H1 (cell line): ENCODE results near the gene RPS6KA2. TPM values are rescaled to one million over a fixed set of nuclear protein-coding genes. Genes with fewer than 3 reads are reported as not detected.

Experiments used
- CTCF ChIA-PET: fragments of 300-600 bp; sonication (Branson Sonifier 250); formaldehyde crosslinking; loops from one replicate; lab custom pipeline; 2021; ENCODE audit not compliant: partially characterized antibody; lab: Charles Lee
- POLR2A ChIA-PET: fragments of 300-600 bp; sonication (Branson Sonifier 250); formaldehyde crosslinking; loops from one replicate; lab custom pipeline; 2021; ENCODE audit warnings: inconsistent platforms; ENCODE audit not compliant: partially characterized antibody; lab: Charles Lee
- DNase-seq, 2 experiments: peaks; one replicate each; pipeline versions ENCODE4 v3.0.0 to v3.0.0-alpha.2; 2010 to 2022; ENCODE audit warnings: low spot score in 2 of 2, low read depth in 1 of 2, mixed read lengths in 1 of 2
- FAIRE-seq: peaks from 2 replicates; lab custom pipeline; 2011; peaks lifted over from hg19 to GRCh38; lab: Jason Lieb, UNC
- H2AFZ ChIP-seq: 2 replicates; pipeline ENCODE4 v1.8.1; 2012; ENCODE audit warnings: low read length, inconsistent platforms
- H2AK5ac ChIP-seq: 2 replicates; pipeline ENCODE4 v1.6.1; 2013; ENCODE audit warnings: low read depth, low read length
- H2BK120ac ChIP-seq: replicated peaks from 2 replicates; pipeline ENCODE3; 2013; ENCODE audit warnings: low read depth, low read length, inconsistent platforms
- H2BK12ac ChIP-seq: 2 replicates; pipeline ENCODE4 v1.6.1; 2013; ENCODE audit warnings: low read depth, low read length
- H2BK15ac ChIP-seq: 2 replicates; pipeline ENCODE4 v1.6.1; 2013; ENCODE audit warnings: low read length
- H2BK20ac ChIP-seq: 2 replicates; pipeline ENCODE4 v1.6.1; 2013; ENCODE audit warnings: low read length
- H2BK5ac ChIP-seq: 2 replicates; pipeline ENCODE4 v1.6.1; 2013; ENCODE audit warnings: low read depth, low read length
- H3K14ac ChIP-seq: 2 replicates; pipeline ENCODE4 v1.6.1; 2013; ENCODE audit warnings: inconsistent platforms; ENCODE audit not compliant: insufficient read length
- H3K18ac ChIP-seq: 2 replicates; pipeline ENCODE4 v1.6.1; 2013; ENCODE audit warnings: low read length; ENCODE audit errors: extremely low read depth
- H3K23ac ChIP-seq: 2 replicates; pipeline ENCODE4 v1.6.1; 2013; ENCODE audit warnings: inconsistent platforms; ENCODE audit not compliant: insufficient read length
- H3K23me2 ChIP-seq: 2 replicates; pipeline ENCODE4 v1.6.1; 2013; ENCODE audit warnings: low read depth, low read length
- H3K27ac ChIP-seq: 2 replicates; pipeline ENCODE4 v1.6.1; 2011; ENCODE audit warnings: low read depth, low read length, inconsistent platforms
- H3K27me3 ChIP-seq, 4 experiments: replicated peaks in 1 of 4; 1 replicate in 1 of 4; 2 replicates in 3 of 4; pipeline versions ENCODE4 v1.6.1 to v1.8.1; 2011 to 2013; ENCODE audit warnings: low read length in 3 of 4, mild to moderate bottlenecking in 3 of 4, inconsistent platforms in 2 of 4, mixed read lengths in 2 of 4, moderate library complexity in 1 of 4; ENCODE audit not compliant: control insufficient read depth in 3 of 4, insufficient read depth in 3 of 4; ENCODE audit errors: extremely low read depth in 1 of 4
- H3K36me3 ChIP-seq, 4 experiments: 2 replicates each; pipeline versions ENCODE4 v1.6.1 to v1.8.1; 2011 to 2013; ENCODE audit warnings: mild to moderate bottlenecking in 4 of 4, low read length in 3 of 4, moderate library complexity in 2 of 4, control low read depth in 1 of 4, inconsistent platforms in 1 of 4; ENCODE audit not compliant: insufficient read depth in 4 of 4, control insufficient read depth in 2 of 4
- H3K4ac ChIP-seq: replicated peaks from 2 replicates; pipeline ENCODE3; 2013; ENCODE audit warnings: low read length, low read depth, mixed read lengths, inconsistent platforms; ENCODE audit not compliant: insufficient read length
- H3K4me1 ChIP-seq, 4 experiments: replicated peaks in 1 of 4; 1 replicate in 1 of 4; 2 replicates in 3 of 4; pipeline versions ENCODE4 v1.6.1 to v1.8.1; 2011 to 2013; ENCODE audit warnings: low read length in 3 of 4, inconsistent platforms in 2 of 4, mixed read lengths in 1 of 4; ENCODE audit not compliant: insufficient read depth in 4 of 4, control insufficient read depth in 3 of 4
- H3K4me2 ChIP-seq, 2 experiments: 2 replicates each; pipeline versions ENCODE4 v1.6.1 to v1.8.1; 2011 to 2013; ENCODE audit warnings: low read depth in 2 of 2, low read length in 2 of 2, control low read depth in 1 of 2, inconsistent platforms in 1 of 2, mild to moderate bottlenecking in 1 of 2; ENCODE audit not compliant: insufficient read depth in 1 of 2
- H3K4me3 ChIP-seq, 4 experiments: fragments of 200-600, 300-600 bp in 1 of 4; sonication (generic), shearing (Covaris generic), sonication (Bioruptor Twin) in 1 of 4; 2 replicates each; pipeline versions ENCODE4 v1.5.1 to v1.8.1; 2011 to 2016; ENCODE audit warnings: low read length in 4 of 4, low read depth in 3 of 4, control low read depth in 2 of 4, inconsistent platforms in 2 of 4, mild to moderate bottlenecking in 2 of 4, mixed read lengths in 1 of 4, moderate library complexity in 1 of 4; ENCODE audit not compliant: insufficient read depth in 2 of 4; ENCODE audit errors: extremely low read depth in 1 of 4
- H3K56ac ChIP-seq: replicated peaks from 2 replicates; pipeline ENCODE3; 2013; ENCODE audit warnings: low read depth, mild to moderate bottlenecking, mixed read lengths, low read length, inconsistent platforms; ENCODE audit not compliant: insufficient read length
- H3K79me1 ChIP-seq: 2 replicates; pipeline ENCODE4 v1.6.1; 2013; ENCODE audit warnings: low read depth, low read length, control low read depth
- H3K79me2 ChIP-seq, 2 experiments: 2 replicates each; pipeline versions ENCODE4 v1.6.1 to v1.8.1; 2012 to 2013; ENCODE audit warnings: low read length in 2 of 2, mild to moderate bottlenecking in 2 of 2, inconsistent platforms in 1 of 2; ENCODE audit not compliant: insufficient read depth in 2 of 2, control insufficient read depth in 1 of 2
- H3K9ac ChIP-seq, 4 experiments: replicated peaks in 1 of 4; 1 replicate in 1 of 4; 2 replicates in 3 of 4; pipeline versions ENCODE4 v1.6.1 to v1.8.1; 2011 to 2013; ENCODE audit warnings: low read depth in 3 of 4, low read length in 3 of 4, control low read depth in 2 of 4, mild to moderate bottlenecking in 2 of 4, moderate library complexity in 2 of 4, inconsistent platforms in 1 of 4; ENCODE audit errors: extremely low read depth in 1 of 4
- H3K9me3 ChIP-seq, 2 experiments: 2 replicates each; pipeline versions ENCODE4 v1.6.1 to v1.8.1; 2012 to 2013; ENCODE audit warnings: mild to moderate bottlenecking in 2 of 2, moderate library complexity in 2 of 2, control low read depth in 1 of 2, inconsistent platforms in 1 of 2, low read depth in 1 of 2, low read length in 1 of 2, mixed read lengths in 1 of 2; ENCODE audit not compliant: insufficient read depth in 2 of 2
- H4K20me1 ChIP-seq, 2 experiments: replicated peaks in 1 of 2; 2 replicates each; pipeline versions ENCODE3 to v1.8.1; 2011 to 2013; ENCODE audit warnings: inconsistent platforms in 2 of 2, low read length in 2 of 2, mild to moderate bottlenecking in 1 of 2; ENCODE audit not compliant: insufficient read depth in 2 of 2, control insufficient read depth in 1 of 2
- H4K5ac ChIP-seq: 2 replicates; pipeline ENCODE4 v1.6.1; 2013; ENCODE audit warnings: low read length, low read depth, mixed read lengths, inconsistent platforms; ENCODE audit not compliant: insufficient read length
- H4K8ac ChIP-seq: 2 replicates; pipeline ENCODE4 v1.8.0; 2013; ENCODE audit warnings: mild to moderate bottlenecking, moderate library complexity, low read length, inconsistent platforms; ENCODE audit not compliant: insufficient read depth; ENCODE audit errors: extremely low read depth
- H4K91ac ChIP-seq: replicated peaks from 2 replicates; pipeline ENCODE3; 2013; ENCODE audit warnings: low read length, mixed read lengths, inconsistent platforms; ENCODE audit not compliant: insufficient read length
- BACH1 ChIP-seq: IDR thresholded peaks from 2 replicates; pipeline ENCODE4 v1.6.1; 2012; ENCODE audit warnings: low read length, improper control_type of control experiment
- CHD1 ChIP-seq: IDR thresholded peaks from 2 replicates; pipeline ENCODE4 v1.6.1; 2012; ENCODE audit warnings: low read depth, low read length, improper control_type of control experiment
- CREB1 ChIP-seq: IDR thresholded peaks from 2 replicates; pipeline ENCODE4 v1.6.1; 2012; ENCODE audit warnings: inconsistent platforms
- GABPA ChIP-seq: IDR thresholded peaks from 2 replicates; pipeline ENCODE4 v1.6.1; 2011; ENCODE audit warnings: mild to moderate bottlenecking, low read length, moderate library complexity, borderline replicate concordance; ENCODE audit not compliant: insufficient read depth
- MAFK ChIP-seq: IDR thresholded peaks from 2 replicates; pipeline ENCODE4 v1.6.1; 2012; ENCODE audit warnings: low read depth, mild to moderate bottlenecking, improper control_type of control experiment, low read length
- NANOG ChIP-seq: IDR thresholded peaks from 2 replicates; pipeline ENCODE4 v1.6.1; 2011; ENCODE audit warnings: low read length, low read depth, mild to moderate bottlenecking, inconsistent platforms; ENCODE audit not compliant: insufficient read depth, poor library complexity, severe bottlenecking
- PHF8 ChIP-seq: fragments of 200-600 bp; sonication (generic); conservative IDR thresholded peaks from 2 replicates; pipeline ENCODE4 v1.7.1; 2012; ENCODE audit warnings: low read depth, mild to moderate bottlenecking, inconsistent platforms, low read length, moderate library complexity
- SP4 ChIP-seq: IDR thresholded peaks from 2 replicates; pipeline ENCODE4 v1.6.1; 2012; ENCODE audit warnings: low read length, inconsistent platforms
- WGBS, 2 experiments: shearing (Covaris generic) in 1 of 2; methylation state at CpG; one replicate each; pipeline versions ENCODE4 v1.1.6 to v1.1.7; 2013 to 2015; ENCODE audit warnings: low lambda C conversion rate in 2 of 2, mixed read lengths in 2 of 2, inconsistent platforms in 1 of 2, low coverage in 1 of 2, missing lambda C conversion rate in 1 of 2; ENCODE audit not compliant: insufficient replicate concordance in 2 of 2, insufficient coverage in 1 of 2, insufficient read length in 1 of 2; ENCODE audit errors: extremely low coverage in 1 of 2, missing lambda C conversion rate in 1 of 2; 5-methylcytosine and 5-hydroxymethylcytosine counted together
- polyA plus RNA-seq, 7 experiments: library from polyadenylated mRNA; depleted of rRNA in 3 of 7; stranded (reverse) in 5 of 7; unstranded in 2 of 7; fragments of >200 nt in 5 of 7; fragments of 200-250 nt in 2 of 7; gene quantifications; 1 replicate in 5 of 7; 2 replicates in 1 of 7; 4 replicates in 1 of 7; pipeline versions ENCODE4 v1.2.1 to v1.2.3, GENCODE V29; 2011 to 2013; ENCODE audit warnings: missing spikeins in 2 of 7, mixed read lengths in 2 of 7
- total RNA-seq: library from RNA; stranded (reverse); fragmentation: NEBNext Ultra II Directional; extraction: Animal tissue kit (Norgen Biotek cat#: 25700); gene quantifications from 2 replicates; pipeline ENCODE4 v1.2.1, GENCODE V29; 2021

Gene RPS6KA2
- total and polyA plus RNA-seq, 2 of the 8 experiments (the other 6 are each of a cell fraction or from before 2014, with no cell fraction given): 8.8 to 25.7 TPM

- Histone ChIP-seq H3K9ac (no peak overlapping the region), H3K79me1 (peaks cover under 1% of the 10 kb centered on the region), H3K14ac (no peak overlapping the region), H3K4me3 (peak overlapping the region in 2 of 4 experiments; percentile 19 to 24; a peak in 2 of 8 replicates), H4K91ac (no peak overlapping the region), H2AFZ (no peak overlapping the region), H3K4ac (no peak overlapping the region), H2BK12ac (no peak overlapping the region; the same call in 1 of the 2 replicates), H3K27ac (no peak overlapping the region), H2BK20ac (no peak overlapping the region), H2BK15ac (0 out of 2 replicates have a peak overlapping the region, but pooled peaks have one; percentile 6), H3K4me2 (peak overlapping the region; percentile 34 to 47; a peak in 3 of 4 replicates), H3K36me3 (no peaks in the 10 kb centered on the region), H3K23me2 (no peaks in the 10 kb centered on the region), H3K56ac (no peak overlapping the region), H3K23ac (no peak overlapping the region), H4K5ac (no peak overlapping the region), H4K20me1 (peaks cover 4 to 8% of the 10 kb centered on the region in 2 experiments), H2BK5ac (no peak overlapping the region), H3K9me3 (no peaks in the 10 kb centered on the region), H4K8ac (no peak overlapping the region), H2AK5ac (no peak overlapping the region), H3K18ac (no peak overlapping the region), H3K27me3 (no peaks in the 10 kb centered on the region), H3K79me2 (peaks cover 0 to 15% of the 10 kb centered on the region in 2 experiments; a peak in 2 of 4 replicates), H2BK120ac (no peak overlapping the region), H3K4me1 (peaks cover 2 to 15% (median 9%) of the 10 kb centered on the region in 4 experiments)
- DNase-seq (peak in 1 of 2 experiments; percentile 34), FAIRE-seq (peak; percentile 84)
- POLR2A ChIA-PET: interaction anchor here (0.6 to 1.4 kb wide), 3 partner anchors 8 to 74 kb away, joined by 3 to 4 read pairs (median 3); no protein-coding TSS in a partner anchor
- WGBS, 2 experiments: 59% methylated on average over 16 of the region's 16 CpGs; no CpG with 5 or more reads in 1 of the 2 experiments
- CTCF ChIA-PET: interaction anchor here (0.7 to 1.0 kb wide), 4 partner anchors 36 to 569 kb away, joined by 3 to 4 read pairs (median 3); no protein-coding TSS in a partner anchor
- TF ChIP-seq NANOG (peak; percentile 69), MAFK (peak; percentile 29; the same call in 1 of the 2 replicates), PHF8 (no peak), GABPA (no peak), CREB1 (no peak), CHD1 (no peak), BACH1 (peak; percentile 40), SP4 (no peak)
Observed at GRCh38 chr6:166551754-166552495, 75.1 kb downstream of the RPS6KA2 start.
